HAP-1 (cell line): ENCODE results near the gene DRD2.
"Not testable (repeated sequence)": the region's sequence is repeated elsewhere in the genome, so short reads cannot be mapped to it uniquely, and the experiment has no call there.

ENCODE experiments used
- DNase-seq, 2 experiments: peaks; one replicate each; pipeline ENCODE4 v3.0.0-alpha.2; 2016 to 2020; ENCODE audit warnings: low spot score in 2 of 2
- H3K27me3 ChIP-seq: fragments of 250-450 bp; sonication (Bioruptor Pico); 2 replicates; pipeline ENCODE4 v1.5.1; 2020; ENCODE audit warnings: low read depth, mild to moderate bottlenecking, moderate library complexity
- H3K36me3 ChIP-seq: fragments of 250-450 bp; sonication (Bioruptor Pico); replicated peaks from 2 replicates; pipeline ENCODE4 v1.5.1; 2020; ENCODE audit warnings: mild to moderate bottlenecking
- H3K4me1 ChIP-seq: fragments of 250-450 bp; sonication (Bioruptor Pico); 2 replicates; pipeline ENCODE4 v1.5.1; 2020; ENCODE audit warnings: mild to moderate bottlenecking
- H3K4me3 ChIP-seq: fragments of 250-450 bp; sonication (Bioruptor Pico); 2 replicates; pipeline ENCODE4 v1.5.1; 2020; ENCODE audit warnings: mild to moderate bottlenecking, moderate library complexity
- H3K9me3 ChIP-seq: fragments of 250-450 bp; sonication (Bioruptor Pico); 2 replicates; pipeline ENCODE4 v1.5.1; 2020; ENCODE audit warnings: mild to moderate bottlenecking, moderate library complexity
- in situ Hi-C: fragments of 300-500 bp; cut with MboI; formaldehyde crosslinking; loops from 3 replicates; pipeline ENCODE4 v1.14.3; 2020; ENCODE audit warnings: low sequenced_read_pairs, inconsistent platforms, mixed read lengths

DRD2 gene

GRCh38 chr11:113475160-113475761 is at the start of gene DRD2:
DRD2 (minus strand) TSS chr11:113475398; CDS start chr11:113424651, 50,747 bp downstream.
- no peaks in the 10 kb centered on the region for H3K9me3 ChIP-seq
- peaks cover 21% of the 10 kb centered on the region for H3K27me3 ChIP-seq

DNA sequence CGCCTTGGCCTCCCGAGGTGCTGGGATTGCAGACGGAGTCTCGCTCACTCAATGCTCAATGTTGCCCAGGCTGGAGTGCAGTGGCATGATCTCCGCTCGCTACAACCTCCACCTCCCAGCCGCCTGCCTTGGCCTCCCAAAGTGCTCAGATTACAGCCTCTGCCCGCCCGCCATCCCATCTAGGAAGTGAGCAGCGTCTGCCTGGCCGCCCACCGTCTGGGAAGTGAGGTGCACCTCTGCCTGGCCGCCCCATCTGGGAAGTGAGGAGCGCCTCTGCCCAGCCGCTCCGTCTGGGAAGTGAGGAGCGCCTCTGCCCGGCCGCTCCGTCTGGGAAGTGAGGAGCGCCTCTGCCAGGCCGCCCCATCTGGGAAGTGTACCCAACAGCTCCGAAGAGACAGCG is 48.7 kb upstream of the DRD2 start:
- H3K4me1 ChIP-seq, H3K36me3 ChIP-seq, in situ Hi-C loops, DNase-seq, H3K4me3 ChIP-seq, H3K27me3 ChIP-seq, H3K9me3 ChIP-seq: not testable (repeated sequence)

More at GRCh38 chr11:113475160-113475761, at the start of gene DRD2:
- H3K36me3 ChIP-seq: no peaks in the 10 kb centered on the region
- DNase-seq: no peak
- no peak within 1 kb of the TSS for H3K4me3 ChIP-seq
- no peaks in the 10 kb centered on the region for H3K4me1 ChIP-seq
- in situ Hi-C loops: no loop called here

GRCh38 chr11:113521737-113522517 is 46.7 kb upstream of the DRD2 start:
- Histone ChIP-seq H3K4me1 (no peaks in the 10 kb centered on the region), H3K36me3 (no peaks in the 10 kb centered on the region), H3K27me3 (no peaks in the 10 kb centered on the region), H3K9me3 (no peaks in the 10 kb centered on the region), H3K4me3 (no peak overlapping the region)
- no peak for DNase-seq
- in situ Hi-C loops: no loop called here

DNA sequence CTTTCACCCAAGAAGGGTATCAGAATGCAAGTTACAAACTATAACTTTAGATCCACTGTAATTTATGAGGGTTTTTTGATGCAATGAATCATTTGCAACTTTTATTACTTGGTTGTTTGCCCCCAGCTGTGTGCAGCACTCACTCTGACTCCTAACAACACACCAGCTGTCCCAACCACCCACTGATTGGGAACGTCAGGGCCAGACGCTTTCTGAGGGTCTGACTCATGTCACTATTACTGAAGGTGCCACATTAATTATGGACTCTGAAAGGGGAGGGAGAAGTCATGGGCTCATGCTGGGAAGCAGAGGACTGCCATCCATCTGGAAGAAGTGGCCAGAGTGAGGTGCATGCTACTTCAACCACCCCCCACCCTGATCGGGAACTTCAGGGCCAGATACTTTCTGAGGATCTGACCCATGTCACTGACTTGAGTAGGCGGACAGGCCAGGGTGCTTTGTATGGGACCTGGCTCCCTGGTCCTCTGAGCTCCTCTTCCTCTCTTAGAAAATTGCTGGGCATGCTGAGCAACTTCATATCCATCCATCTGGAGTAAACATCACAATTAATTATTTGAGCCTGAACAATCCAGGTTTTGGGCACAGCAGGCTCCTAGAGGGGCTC is 44.9 kb upstream of the DRD2 start:
- H3K27me3 ChIP-seq: no peaks in the 10 kb centered on the region
- no peaks in the 10 kb centered on the region for H3K9me3 ChIP-seq
- H3K36me3 ChIP-seq: no peaks in the 10 kb centered on the region
- in situ Hi-C loops: no loop called here
- no peak for DNase-seq
- no peaks in the 10 kb centered on the region for H3K4me1 ChIP-seq
- H3K4me3 ChIP-seq: no peak overlapping the region

GRCh38 chr11:113518716-113519495 is 43.7 kb upstream of the DRD2 start:
- H3K4me3 ChIP-seq: no peak overlapping the region
- in situ Hi-C loops: no loop called here
- H3K27me3 ChIP-seq: no peaks in the 10 kb centered on the region
- H3K36me3 ChIP-seq: no peaks in the 10 kb centered on the region
- no peak for DNase-seq
- H3K4me1 ChIP-seq: no peaks in the 10 kb centered on the region
- no peaks in the 10 kb centered on the region for H3K9me3 ChIP-seq

DNA sequence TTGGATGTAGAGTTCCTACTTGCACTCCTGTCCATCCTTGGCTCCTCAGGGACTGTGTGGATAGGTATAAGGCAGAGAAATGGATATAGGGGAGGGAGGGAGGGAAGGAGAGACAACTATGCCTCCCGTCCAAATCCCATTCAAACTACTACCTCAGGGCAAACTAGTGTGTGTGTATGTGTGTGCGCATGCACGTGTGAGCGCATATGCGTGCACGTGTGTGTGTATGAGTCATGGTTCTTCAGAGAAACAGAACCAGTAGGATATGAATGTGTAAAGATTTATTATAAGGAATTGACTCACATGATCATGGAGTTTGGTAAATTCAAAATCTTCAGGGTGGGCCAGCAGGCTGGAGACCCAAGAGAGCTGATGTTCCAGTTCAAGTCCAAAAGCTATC is 42.2 kb upstream of the DRD2 start:
- in situ Hi-C loops: no loop called here
- Histone ChIP-seq H3K36me3 (no peaks in the 10 kb centered on the region), H3K4me3 (no peak overlapping the region), H3K9me3 (no peaks in the 10 kb centered on the region), H3K4me1 (no peaks in the 10 kb centered on the region), H3K27me3 (no peaks in the 10 kb centered on the region)
- DNase-seq: no peak

GRCh38 chr11:113514856-113515255 is 39.7 kb upstream of the DRD2 start:
- DNase-seq: no peak
- in situ Hi-C loops: no loop called here
- Histone ChIP-seq H3K27me3 (no peaks in the 10 kb centered on the region), H3K4me3 (no peak overlapping the region), H3K4me1 (no peaks in the 10 kb centered on the region), H3K9me3 (no peaks in the 10 kb centered on the region), H3K36me3 (no peaks in the 10 kb centered on the region)

- Histone ChIP-seq H3K4me1 (no peaks in the 10 kb centered on the region), H3K36me3 (no peaks in the 10 kb centered on the region), H3K9me3 (no peaks in the 10 kb centered on the region), H3K27me3 (no peaks in the 10 kb centered on the region), H3K4me3 (no peak overlapping the region)
- in situ Hi-C loops: no loop called here
- DNase-seq: no peak
These were observed 32.1 kb upstream of the DRD2 start for GRCh38 chr11:113507341-113507740.

DNA sequence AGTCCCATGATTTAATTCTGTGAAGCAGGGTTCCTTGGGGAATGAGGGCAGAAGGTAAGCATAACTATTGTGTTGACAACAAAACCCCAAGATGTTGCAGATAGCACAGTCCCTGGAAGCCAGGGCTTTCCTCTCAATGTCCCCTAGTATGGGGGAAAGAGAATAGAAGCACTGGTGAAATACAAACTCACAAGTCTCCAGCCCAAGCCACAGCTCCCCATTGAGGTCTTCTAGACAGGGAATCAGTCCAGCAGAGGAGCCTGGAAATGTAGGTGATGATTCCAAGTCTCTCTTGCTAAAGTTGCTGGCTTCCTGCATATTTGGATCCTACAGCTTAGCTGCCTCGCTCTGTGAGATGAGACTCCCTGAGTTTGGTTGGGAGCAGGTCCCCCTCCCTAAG is 31.7 kb upstream of the DRD2 start:
- in situ Hi-C loops: no loop called here
- Histone ChIP-seq H3K4me3 (no peak overlapping the region), H3K9me3 (no peaks in the 10 kb centered on the region), H3K4me1 (no peaks in the 10 kb centered on the region), H3K27me3 (no peaks in the 10 kb centered on the region), H3K36me3 (no peaks in the 10 kb centered on the region)
- DNase-seq: no peak

DNA sequence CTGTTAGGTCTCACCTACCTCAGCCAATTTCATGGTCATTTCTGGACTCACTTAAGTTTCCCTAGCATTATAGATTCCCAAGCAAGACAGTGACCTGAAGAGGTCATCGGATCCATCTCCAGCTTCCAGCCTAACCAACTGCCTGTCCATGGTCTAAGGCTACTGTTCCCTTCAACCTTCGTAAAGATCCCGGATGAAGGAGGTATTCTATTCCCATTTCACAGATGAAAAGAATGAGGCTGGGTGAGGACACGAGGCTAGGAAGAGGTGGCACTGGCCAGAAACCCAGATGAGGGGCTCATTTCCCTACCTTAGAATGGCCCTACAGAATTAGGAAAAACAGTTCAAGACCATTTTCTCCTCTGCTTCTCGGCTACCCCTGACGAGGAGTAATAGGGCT is 31.3 kb upstream of the DRD2 start:
- Histone ChIP-seq H3K27me3 (no peaks in the 10 kb centered on the region; the same call in 1 of the 2 replicates), H3K4me1 (no peaks in the 10 kb centered on the region), H3K9me3 (no peaks in the 10 kb centered on the region), H3K4me3 (no peak overlapping the region), H3K36me3 (no peaks in the 10 kb centered on the region)
- in situ Hi-C loops: no loop called here
- DNase-seq: no peak

GRCh38 chr11:113505541-113506375 is 30.6 kb upstream of the DRD2 start:
- in situ Hi-C loops: no loop called here

GRCh38 chr11:113505046-113505445 is 29.8 kb upstream of the DRD2 start:
- in situ Hi-C loops: no loop called here

More at GRCh38 chr11:113505541-113506375, 30.6 kb upstream of the DRD2 start:
- Histone ChIP-seq H3K27me3 (no peaks in the 10 kb centered on the region; the same call in 1 of the 2 replicates), H3K9me3 (no peaks in the 10 kb centered on the region), H3K4me1 (no peaks in the 10 kb centered on the region), H3K36me3 (no peaks in the 10 kb centered on the region), H3K4me3 (no peak overlapping the region)
- DNase-seq: peak in 1 of 2 experiments; percentile 7

DNA sequence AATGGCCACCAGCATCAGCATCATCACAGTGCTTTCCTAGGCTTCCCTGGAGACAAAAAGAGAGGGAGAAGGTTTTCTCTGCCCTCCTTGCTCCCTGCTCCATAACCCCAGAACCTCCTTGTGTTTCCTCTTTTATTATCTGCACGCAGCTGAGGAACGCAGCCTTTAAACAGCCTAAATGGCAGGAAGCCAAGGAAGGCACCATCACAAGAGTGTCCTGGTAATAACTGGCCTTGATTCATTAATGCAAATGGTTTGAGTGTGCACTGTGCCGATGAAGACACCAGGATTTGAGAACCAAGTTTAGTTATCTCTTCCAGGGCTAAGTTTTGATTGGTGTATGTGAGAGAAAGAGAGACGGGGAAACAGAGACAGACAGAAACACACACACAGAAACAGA is 29.4 kb upstream of the DRD2 start:
- DNase-seq: no peak
- no peaks in the 10 kb centered on the region; the same call in 1 of the 2 replicates for H3K27me3 ChIP-seq
- no peak overlapping the region for H3K4me3 ChIP-seq
- no peaks in the 10 kb centered on the region for H3K4me1 ChIP-seq
- in situ Hi-C loops: no loop called here
- no peaks in the 10 kb centered on the region for H3K9me3 ChIP-seq
- no peaks in the 10 kb centered on the region for H3K36me3 ChIP-seq

More at GRCh38 chr11:113505046-113505445, 29.8 kb upstream of the DRD2 start:
- no peaks in the 10 kb centered on the region for H3K4me1 ChIP-seq
- H3K4me3 ChIP-seq: no peak overlapping the region
- no peak for DNase-seq
- H3K36me3 ChIP-seq: no peaks in the 10 kb centered on the region
- H3K27me3 ChIP-seq: no peaks in the 10 kb centered on the region; the same call in 1 of the 2 replicates
- H3K9me3 ChIP-seq: no peaks in the 10 kb centered on the region
